SK-N-MC (cell line): ENCODE data around the gene VSIR.

Experiments used
- FOXP2 ChIP-seq: optimal IDR thresholded peaks from 2 replicates; pipeline ENCODE3; 2011; ENCODE audit warnings: mild to moderate bottlenecking, moderate library complexity; ENCODE audit not compliant: insufficient read depth; ENCODE audit errors: extremely low read length, control extremely low read depth
- POLR2AphosphoS5 ChIP-seq: IDR thresholded peaks from 2 replicates; pipeline ENCODE4 v1.6.1; 2012; ENCODE audit warnings: mild to moderate bottlenecking, low read depth, low read length, borderline replicate concordance

- TF ChIP-seq FOXP2 = no peak
- no peak for TF ChIP-seq POLR2AphosphoS5
Observed at GRCh38 chr10:71757399-71757922, 15.9 kb downstream of the VSIR start.
